Measurements from ENCODE around the gene EXOC8. TPM values are rescaled to one million over a fixed set of nuclear protein-coding genes. Genes with fewer than 3 reads are reported as not detected.

The EXOC8 gene
- total RNA-seq, 1 experiment from 2014 or later, result 12.6 TPM

DNA sequence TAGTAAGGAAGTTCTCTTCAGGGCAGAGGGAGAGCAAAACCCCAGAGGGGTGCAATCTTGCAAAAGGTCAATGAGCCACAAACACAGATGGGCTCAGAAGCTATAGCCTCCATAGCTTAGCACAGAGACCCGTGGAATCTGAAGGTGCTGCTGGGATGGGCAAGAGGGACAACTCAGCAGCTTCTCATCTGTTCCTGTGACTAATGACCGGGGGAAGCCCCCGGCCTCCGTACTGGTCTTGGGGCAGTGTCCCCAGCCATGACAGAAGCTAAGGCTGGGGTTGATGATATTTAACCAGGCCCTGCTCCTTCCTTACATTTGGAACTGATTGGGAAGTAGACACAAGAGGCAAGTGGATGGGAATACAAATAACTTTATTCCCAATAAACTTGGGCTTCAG is 19.1 kb downstream of the EXOC8 start:
- no peaks in the 10 kb centered on the region for H3K79me2 ChIP-seq (ENCODE audit: low read length)
- H3K9ac ChIP-seq (ENCODE audit: low read length), result no peak overlapping the region
- H4K20me1 ChIP-seq (ENCODE audit: insufficient read depth, low read depth, low read length), result no peaks in the 10 kb centered on the region
- no peak overlapping the region for H2AFZ ChIP-seq (ENCODE audit: low read length)
- no peaks in the 10 kb centered on the region for H3K27me3 ChIP-seq (ENCODE audit: low read length)
- H3K4me3 ChIP-seq (ENCODE audit: low read length), result no peak overlapping the region
- no peaks in the 10 kb centered on the region for H3K36me3 ChIP-seq (ENCODE audit: insufficient read depth, low read length)
- no peak overlapping the region for H3K4me2 ChIP-seq (ENCODE audit: low read depth, low read length, poor library complexity, severe bottlenecking)
- no peak overlapping the region for H3K27ac ChIP-seq (ENCODE audit: low read length)
- no peaks in the 10 kb centered on the region for H3K9me2 ChIP-seq (replicated peaks; ENCODE audit: insufficient read depth, low read length)
- no peaks in the 10 kb centered on the region; the same call in 1 of the 2 replicates for H3K9me3 ChIP-seq (ENCODE audit: low read length)
- H3K4me1 ChIP-seq (ENCODE audit: low read length), result no peaks in the 10 kb centered on the region
- DNase-seq, result no peak

DNA sequence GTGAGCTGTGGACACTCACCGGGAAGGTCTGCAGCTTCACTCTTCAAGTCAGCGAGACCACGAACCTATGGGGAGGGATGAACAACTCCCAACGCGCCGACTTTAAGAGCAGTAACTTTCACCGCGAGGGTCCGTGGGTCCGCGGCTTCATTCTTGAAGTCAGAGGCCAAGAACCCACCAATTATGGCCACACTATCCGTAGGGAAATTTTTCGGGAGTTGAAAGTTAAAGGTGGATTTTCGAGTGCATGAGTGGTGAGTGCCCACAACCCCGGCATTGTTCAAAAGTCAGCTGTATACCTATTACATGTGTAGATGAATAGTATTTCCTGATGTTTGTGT is 19.7 kb downstream of the EXOC8 start:
- H3K36me3 ChIP-seq (ENCODE audit: insufficient read depth, low read length), result no peaks in the 10 kb centered on the region
- H3K4me3 ChIP-seq (ENCODE audit: low read length), result no peak overlapping the region
- H3K4me2 ChIP-seq (ENCODE audit: low read depth, low read length, poor library complexity, severe bottlenecking), result no peak overlapping the region
- no peak for DNase-seq
- no peaks in the 10 kb centered on the region for H4K20me1 ChIP-seq (ENCODE audit: insufficient read depth, low read depth, low read length)
- H3K79me2 ChIP-seq (ENCODE audit: low read length), result no peaks in the 10 kb centered on the region
- no peak overlapping the region for H3K9ac ChIP-seq (ENCODE audit: low read length)
- H3K9me3 ChIP-seq (ENCODE audit: low read length), result no peaks in the 10 kb centered on the region; the same call in 1 of the 2 replicates
- no peaks in the 10 kb centered on the region for H3K9me2 ChIP-seq (replicated peaks; ENCODE audit: insufficient read depth, low read length)
- no peaks in the 10 kb centered on the region for H3K27me3 ChIP-seq (ENCODE audit: low read length)
- H3K4me1 ChIP-seq (ENCODE audit: low read length), result no peaks in the 10 kb centered on the region
- no peak overlapping the region for H3K27ac ChIP-seq (ENCODE audit: low read length)
- H2AFZ ChIP-seq (ENCODE audit: low read length), result no peak overlapping the region

- no peaks in the 10 kb centered on the region for H3K36me3 ChIP-seq (ENCODE audit: insufficient read depth, low read length)
- no peak overlapping the region for H3K27ac ChIP-seq (ENCODE audit: low read length)
- no peak overlapping the region for H3K9ac ChIP-seq (ENCODE audit: low read length)
- no peak for DNase-seq
- H4K20me1 ChIP-seq (ENCODE audit: insufficient read depth, low read depth, low read length), result no peaks in the 10 kb centered on the region
- H3K79me2 ChIP-seq (ENCODE audit: low read length), result no peaks in the 10 kb centered on the region
- H3K27me3 ChIP-seq (ENCODE audit: low read length), result no peaks in the 10 kb centered on the region
- H3K4me2 ChIP-seq (ENCODE audit: low read depth, low read length, poor library complexity, severe bottlenecking), result no peak overlapping the region
- no peak overlapping the region for H2AFZ ChIP-seq (ENCODE audit: low read length)
- no peaks in the 10 kb centered on the region; the same call in 1 of the 2 replicates for H3K9me3 ChIP-seq (ENCODE audit: low read length)
- no peaks in the 10 kb centered on the region for H3K4me1 ChIP-seq (ENCODE audit: low read length)
- H3K9me2 ChIP-seq (replicated peaks; ENCODE audit: insufficient read depth, low read length), result no peaks in the 10 kb centered on the region
- H3K4me3 ChIP-seq (ENCODE audit: low read length), result no peak overlapping the region
These were observed 20.2 kb downstream of the EXOC8 start for GRCh38 chr1:231317306-231318014.

DNA sequence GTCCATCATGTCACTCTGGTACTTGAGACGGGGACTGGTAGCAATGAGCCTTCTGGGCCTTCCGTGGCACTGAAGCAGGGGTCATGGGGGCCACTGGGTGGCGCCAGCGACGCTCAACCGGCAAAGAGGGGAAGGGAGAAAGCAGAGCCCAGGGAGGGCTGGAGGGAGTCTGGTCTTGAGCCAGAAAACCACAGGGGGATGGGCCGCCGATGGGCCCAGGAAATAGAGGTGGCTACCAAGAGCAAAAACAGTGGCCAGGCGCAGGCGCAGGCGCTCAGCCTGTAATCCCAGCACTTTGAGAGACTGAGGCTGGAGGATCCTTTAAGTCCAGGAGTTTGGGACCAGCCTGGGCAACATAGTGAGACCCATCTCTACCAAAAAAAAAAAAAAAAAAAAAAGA is 21.8 kb downstream of the EXOC8 start:
- Histone ChIP-seq H3K4me2 (ENCODE audit: low read depth, low read length, poor library complexity, severe bottlenecking) (no peak overlapping the region), H2AFZ (ENCODE audit: low read length) (no peak overlapping the region), H3K4me3 (ENCODE audit: low read length) (no peak overlapping the region), H3K9me3 (ENCODE audit: low read length) (no peaks in the 10 kb centered on the region; the same call in 1 of the 2 replicates), H3K9ac (ENCODE audit: low read length) (no peak overlapping the region), H3K79me2 (ENCODE audit: low read length) (no peaks in the 10 kb centered on the region), H3K27ac (ENCODE audit: low read length) (no peak overlapping the region), H4K20me1 (ENCODE audit: insufficient read depth, low read depth, low read length) (no peaks in the 10 kb centered on the region), H3K9me2 (replicated peaks; ENCODE audit: insufficient read depth, low read length) (no peaks in the 10 kb centered on the region), H3K27me3 (ENCODE audit: low read length) (no peaks in the 10 kb centered on the region), H3K4me1 (ENCODE audit: low read length) (no peaks in the 10 kb centered on the region), H3K36me3 (ENCODE audit: insufficient read depth, low read length) (no peaks in the 10 kb centered on the region)
- DNase-seq, result peak; percentile 89

DNA sequence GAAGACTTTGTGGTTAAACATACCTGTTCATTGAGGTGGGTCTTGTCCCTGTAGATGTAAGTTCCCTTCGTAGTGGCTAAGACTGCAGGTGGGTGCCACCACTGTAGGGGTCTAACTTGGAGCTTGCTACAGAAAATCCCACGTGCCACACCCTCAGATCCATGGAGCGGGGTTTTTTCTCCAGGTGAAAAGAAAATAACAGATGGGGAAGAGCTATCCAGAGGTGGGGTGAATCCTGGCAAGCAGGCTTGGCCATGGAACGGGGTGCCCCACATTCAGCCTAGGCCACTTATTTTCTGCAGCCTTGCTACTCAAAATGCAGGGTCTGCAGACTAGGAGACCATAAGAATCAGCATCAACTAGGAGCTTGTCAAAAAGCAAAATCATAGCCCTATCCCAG is 24.0 kb downstream of the EXOC8 start:
- Histone ChIP-seq H3K79me2 (ENCODE audit: low read length) (no peaks in the 10 kb centered on the region), H3K9ac (ENCODE audit: low read length) (no peak overlapping the region), H3K36me3 (ENCODE audit: insufficient read depth, low read length) (no peaks in the 10 kb centered on the region), H3K9me2 (replicated peaks; ENCODE audit: insufficient read depth, low read length) (no peaks in the 10 kb centered on the region), H4K20me1 (ENCODE audit: insufficient read depth, low read depth, low read length) (no peaks in the 10 kb centered on the region), H3K4me3 (ENCODE audit: low read length) (no peak overlapping the region), H3K9me3 (ENCODE audit: low read length) (no peaks in the 10 kb centered on the region; the same call in 1 of the 2 replicates), H2AFZ (ENCODE audit: low read length) (no peak overlapping the region), H3K4me1 (ENCODE audit: low read length) (no peaks in the 10 kb centered on the region), H3K27me3 (ENCODE audit: low read length) (no peaks in the 10 kb centered on the region), H3K27ac (ENCODE audit: low read length) (no peak overlapping the region), H3K4me2 (ENCODE audit: low read depth, low read length, poor library complexity, severe bottlenecking) (no peak overlapping the region)
- DNase-seq, result no peak

GRCh38 chr1:231312432-231312788 is 25.2 kb downstream of the EXOC8 start:
- Histone ChIP-seq H3K9me3 (ENCODE audit: low read length) (no peaks in the 10 kb centered on the region), H3K9ac (ENCODE audit: low read length) (no peak overlapping the region), H3K36me3 (ENCODE audit: insufficient read depth, low read length) (no peaks in the 10 kb centered on the region), H3K27me3 (ENCODE audit: low read length) (no peaks in the 10 kb centered on the region), H3K79me2 (ENCODE audit: low read length) (no peaks in the 10 kb centered on the region), H3K4me1 (ENCODE audit: low read length) (no peaks in the 10 kb centered on the region), H3K4me2 (ENCODE audit: low read depth, low read length, poor library complexity, severe bottlenecking) (no peak overlapping the region), H2AFZ (ENCODE audit: low read length) (no peak overlapping the region), H3K9me2 (replicated peaks; ENCODE audit: insufficient read depth, low read length) (no peaks in the 10 kb centered on the region), H3K4me3 (ENCODE audit: low read length) (no peak overlapping the region), H3K27ac (ENCODE audit: low read length) (no peak overlapping the region), H4K20me1 (ENCODE audit: insufficient read depth, low read depth, low read length) (no peaks in the 10 kb centered on the region)
- DNase-seq, result no peak

DNA sequence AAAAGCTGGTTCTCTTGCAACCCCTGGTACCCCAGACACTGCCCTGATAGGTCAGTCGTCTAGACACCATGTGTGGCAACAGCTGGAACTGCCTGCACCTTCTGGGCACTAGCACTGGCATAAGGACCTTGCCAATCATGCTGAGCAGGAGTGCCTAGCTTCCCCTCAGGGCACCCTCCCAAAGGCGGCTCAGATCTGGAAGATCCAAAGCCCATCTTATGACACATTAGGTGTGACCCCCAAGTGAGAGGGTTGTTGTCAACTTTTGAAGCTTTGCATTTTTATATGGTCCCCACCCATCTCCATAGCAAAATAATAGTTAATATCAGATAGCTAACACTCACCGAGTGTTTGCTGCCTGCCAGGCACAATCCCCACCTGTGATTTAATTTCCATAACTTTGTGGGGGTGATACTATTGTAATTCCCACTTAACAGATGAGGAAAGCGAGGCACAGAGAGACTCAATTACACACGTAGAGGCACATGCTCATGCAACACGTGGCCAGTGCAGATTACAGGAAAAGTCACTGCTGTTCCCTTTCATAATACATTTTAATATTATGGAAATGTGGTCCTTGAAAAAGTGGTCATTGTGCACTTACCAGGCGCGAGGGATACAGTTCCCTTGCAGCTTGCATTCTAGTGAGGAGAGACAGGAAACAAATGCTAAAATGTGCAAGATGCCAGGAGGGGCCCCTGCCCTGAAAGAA is 25.8 kb downstream of the EXOC8 start:
- DNase-seq, result no peak
- Histone ChIP-seq H3K79me2 (ENCODE audit: low read length) (no peaks in the 10 kb centered on the region), H3K36me3 (ENCODE audit: insufficient read depth, low read length) (no peaks in the 10 kb centered on the region), H3K9ac (ENCODE audit: low read length) (no peak overlapping the region), H3K9me3 (ENCODE audit: low read length) (no peaks in the 10 kb centered on the region), H3K9me2 (replicated peaks; ENCODE audit: insufficient read depth, low read length) (no peaks in the 10 kb centered on the region), H4K20me1 (ENCODE audit: insufficient read depth, low read depth, low read length) (no peaks in the 10 kb centered on the region), H3K4me2 (ENCODE audit: low read depth, low read length, poor library complexity, severe bottlenecking) (no peak overlapping the region), H3K4me1 (ENCODE audit: low read length) (no peaks in the 10 kb centered on the region), H3K27me3 (ENCODE audit: low read length) (no peaks in the 10 kb centered on the region), H2AFZ (ENCODE audit: low read length) (no peak overlapping the region), H3K4me3 (ENCODE audit: low read length) (no peak overlapping the region), H3K27ac (ENCODE audit: low read length) (no peak overlapping the region)

- no peaks in the 10 kb centered on the region for H3K36me3 ChIP-seq (ENCODE audit: insufficient read depth, low read length)
- H3K9me2 ChIP-seq (replicated peaks; ENCODE audit: insufficient read depth, low read length), result no peaks in the 10 kb centered on the region
- H3K79me2 ChIP-seq (ENCODE audit: low read length), result no peaks in the 10 kb centered on the region
- H3K4me2 ChIP-seq (ENCODE audit: low read depth, low read length, poor library complexity, severe bottlenecking), result no peak overlapping the region
- H4K20me1 ChIP-seq (ENCODE audit: insufficient read depth, low read depth, low read length), result no peaks in the 10 kb centered on the region
- no peak overlapping the region for H3K9ac ChIP-seq (ENCODE audit: low read length)
- H3K9me3 ChIP-seq (ENCODE audit: low read length), result no peaks in the 10 kb centered on the region
- H3K27me3 ChIP-seq (ENCODE audit: low read length), result no peaks in the 10 kb centered on the region
- no peak overlapping the region for H3K27ac ChIP-seq (ENCODE audit: low read length)
- DNase-seq, result no peak
- no peaks in the 10 kb centered on the region for H3K4me1 ChIP-seq (ENCODE audit: low read length)
- no peak overlapping the region for H3K4me3 ChIP-seq (ENCODE audit: low read length)
- no peak overlapping the region for H2AFZ ChIP-seq (ENCODE audit: low read length)
These were observed 27.2 kb downstream of the EXOC8 start for GRCh38 chr1:231310391-231310934.
